Neural cell (in vitro differentiated cells): Measurements from ENCODE around the gene CCN5. TPM values are rescaled to one million over a fixed set of nuclear protein-coding genes. Genes with fewer than 3 reads are reported as not detected.

ENCODE experiments used
- H2AFZ ChIP-seq: fragments of 200-600, 300-800 bp; sonication (generic), shearing (Covaris generic); 2 replicates; pipeline ENCODE4 v1.6.0; 2014; ENCODE audit warnings: low read depth, mild to moderate bottlenecking, antibody characterized with exemption, low read length, moderate library complexity
- H3F3A ChIP-seq: fragments of 200-600 bp; shearing (Covaris generic); 2 replicates; pipeline ENCODE4 v1.6.1; 2016; ENCODE audit warnings: mild to moderate bottlenecking, moderate library complexity, mixed read lengths, antibody characterized with exemption, low read length; ENCODE audit not compliant: insufficient read depth, poor library complexity, severe bottlenecking
- H3K27ac ChIP-seq: fragments of 200-600, 300-800 bp; sonication (generic), shearing (Covaris generic); 2 replicates; pipeline ENCODE4 v1.5.1; 2014; ENCODE audit warnings: mild to moderate bottlenecking, low read length, moderate library complexity
- H3K27me3 ChIP-seq: fragments of 300-800, 200-600 bp; sonication (generic), shearing (Covaris generic); 2 replicates; pipeline ENCODE4 v1.6.0; 2014; ENCODE audit warnings: mild to moderate bottlenecking, low read depth, low read length, moderate library complexity; ENCODE audit not compliant: insufficient read depth
- H3K36me3 ChIP-seq: fragments of 300-800, 200-600 bp; sonication (generic), shearing (Covaris generic); 2 replicates; pipeline ENCODE4 v1.5.1; 2014; ENCODE audit warnings: mild to moderate bottlenecking, antibody characterized with exemption, low read length, moderate library complexity; ENCODE audit not compliant: insufficient read depth
- H3K4me2 ChIP-seq: fragments of 300-800, 200-600 bp; sonication (generic), shearing (Covaris generic); 2 replicates; pipeline ENCODE4 v1.6.0; 2014; ENCODE audit warnings: mild to moderate bottlenecking, low read length
- H3K4me3 ChIP-seq: fragments of 300-800, 200-600 bp; sonication (generic), shearing (Covaris generic); 2 replicates; pipeline ENCODE4 v1.5.1; 2014; ENCODE audit warnings: mild to moderate bottlenecking, low read length, moderate library complexity
- H3K79me2 ChIP-seq: fragments of 200-600 bp; shearing (Covaris generic); replicated peaks from 2 replicates; pipeline ENCODE4 v1.6.0; 2014; ENCODE audit warnings: mild to moderate bottlenecking, low read length, moderate library complexity; ENCODE audit not compliant: insufficient read depth
- H3K9ac ChIP-seq: fragments of 300-800, 200-600 bp; sonication (generic), shearing (Covaris generic); 2 replicates; pipeline ENCODE4 v1.6.1; 2016; ENCODE audit warnings: mild to moderate bottlenecking, low read length, mixed read lengths
- H3K9me2 ChIP-seq: fragments of 200-600 bp; shearing (Covaris generic); 2 replicates; pipeline ENCODE4 v1.6.1; 2016; ENCODE audit warnings: mild to moderate bottlenecking, low read length, mixed read lengths; ENCODE audit not compliant: insufficient read depth
- H3K9me3 ChIP-seq: fragments of 200-600, 300-800 bp; sonication (generic), shearing (Covaris generic); 2 replicates; pipeline ENCODE4 v1.6.1; 2016; ENCODE audit warnings: mild to moderate bottlenecking, mixed run types, low read length, moderate library complexity, mixed read lengths
- H4K20me1 ChIP-seq: fragments of 200-600 bp; shearing (Covaris generic); 2 replicates; pipeline ENCODE4 v1.6.1; 2016; ENCODE audit warnings: mild to moderate bottlenecking, mixed run types; ENCODE audit not compliant: insufficient read depth
- CTCF ChIP-seq: fragments of 450-650 bp; IDR thresholded peaks from 2 replicates; pipeline ENCODE4 v1.5.1; 2014; ENCODE audit warnings: antibody characterized with exemption, mild to moderate bottlenecking, moderate library complexity; ENCODE audit not compliant: poor library complexity, severe bottlenecking
- EP300 ChIP-seq: fragments of 450-650 bp; conservative IDR thresholded peaks from 2 replicates; pipeline ENCODE4 v1.6.1; 2014; ENCODE audit warnings: antibody characterized with exemption, mild to moderate bottlenecking, moderate library complexity; ENCODE audit not compliant: poor library complexity, severe bottlenecking
- EZH2 ChIP-seq: fragments of 200-600, 300-800 bp; shearing (Covaris generic), sonication (generic); IDR thresholded peaks from 2 replicates; pipeline ENCODE4 v1.6.1; 2014; ENCODE audit warnings: antibody characterized with exemption, low read length, borderline replicate concordance, mild to moderate bottlenecking; ENCODE audit not compliant: insufficient read depth, poor library complexity, severe bottlenecking
- MXI1 ChIP-seq: fragments of 450-650 bp; conservative IDR thresholded peaks from 2 replicates; pipeline ENCODE4 v1.6.1; 2014; ENCODE audit warnings: antibody characterized with exemption, mild to moderate bottlenecking; ENCODE audit not compliant: poor library complexity, severe bottlenecking
- POLR2AphosphoS5 ChIP-seq: IDR thresholded peaks from 2 replicates; pipeline ENCODE4 v1.6.1; 2012
- RAD21 ChIP-seq: fragments of 450-650 bp; conservative IDR thresholded peaks from 2 replicates; pipeline ENCODE4 v1.6.1; 2014; ENCODE audit warnings: antibody characterized with exemption, mild to moderate bottlenecking, moderate library complexity
- REST ChIP-seq: IDR thresholded peaks from 2 replicates; pipeline ENCODE4 v1.6.1; 2012; ENCODE audit warnings: borderline replicate concordance
- SMC3 ChIP-seq: fragments of 450-650 bp; conservative IDR thresholded peaks from 2 replicates; pipeline ENCODE4 v1.6.1; 2014; ENCODE audit warnings: antibody characterized with exemption, mild to moderate bottlenecking, moderate library complexity; ENCODE audit not compliant: poor library complexity
- TAF1 ChIP-seq: IDR thresholded peaks from 2 replicates; pipeline ENCODE4 v1.6.1; 2012; ENCODE audit warnings: low read depth
- polyA plus RNA-seq: library from polyadenylated mRNA; depleted of rRNA; stranded (reverse); fragments of >200 nt; gene quantifications from 2 replicates; pipeline ENCODE4 v1.2.3, GENCODE V29; 2014

The CCN5 gene
- polyA plus RNA-seq, 1 donor from 2014 or later: not detected

- H3K36me3 ChIP-seq: no peaks in the 10 kb centered on the region
- H3K9ac ChIP-seq: no peak overlapping the region
- H3K79me2 ChIP-seq: no peaks in the 10 kb centered on the region
- no peak for TF ChIP-seq RAD21
- TF ChIP-seq MXI1: no peak
- TF ChIP-seq POLR2AphosphoS5: no peak
- TF ChIP-seq CTCF: no peak
- TF ChIP-seq EZH2: no peak
- TF ChIP-seq SMC3: no peak
- no peak overlapping the region for H3K4me3 ChIP-seq
- H3K27ac ChIP-seq: no peak overlapping the region
- no peaks in the 10 kb centered on the region for H3F3A ChIP-seq
- no peak overlapping the region for H2AFZ ChIP-seq
- H3K9me3 ChIP-seq: no peaks in the 10 kb centered on the region
- H4K20me1 ChIP-seq: no peaks in the 10 kb centered on the region
- no peaks in the 10 kb centered on the region for H3K27me3 ChIP-seq
- no peaks in the 10 kb centered on the region for H3K9me2 ChIP-seq
- no peak overlapping the region for H3K4me2 ChIP-seq
Measured at GRCh38 chr20:44704551-44704971, 10.6 kb upstream of the CCN5 start.

GRCh38 chr20:44705364-44706094 is 9.6 kb upstream of the CCN5 start:
- TF ChIP-seq REST: no peak
- no peak for TF ChIP-seq POLR2AphosphoS5
- TF ChIP-seq SMC3: no peak
- TF ChIP-seq RAD21: no peak
- no peak for TF ChIP-seq TAF1
- TF ChIP-seq CTCF: no peak
- no peak for TF ChIP-seq EP300
- TF ChIP-seq MXI1: no peak
- TF ChIP-seq EZH2: no peak
- no peaks in the 10 kb centered on the region for H3F3A ChIP-seq
- H2AFZ ChIP-seq: no peak overlapping the region
- H3K9me3 ChIP-seq: no peaks in the 10 kb centered on the region
- no peak overlapping the region for H3K27ac ChIP-seq
- H3K79me2 ChIP-seq: no peaks in the 10 kb centered on the region
- H3K9me2 ChIP-seq: no peaks in the 10 kb centered on the region
- no peaks in the 10 kb centered on the region for H4K20me1 ChIP-seq
- no peak overlapping the region for H3K4me3 ChIP-seq
- H3K36me3 ChIP-seq: no peaks in the 10 kb centered on the region
- no peak overlapping the region for H3K4me2 ChIP-seq
- no peaks in the 10 kb centered on the region for H3K27me3 ChIP-seq
- no peak overlapping the region for H3K9ac ChIP-seq
